HG03039 (cell line): ENCODE results near the gene KIAA1755.

Source experiments
- ATAC-seq: cut with Tn5 transposase; IDR thresholded peaks from one replicate; pipeline ENCODE4 v1.9.1; 2021; ENCODE audit warnings: mild to moderate bottlenecking, moderate library complexity; ENCODE audit not compliant: unreplicated experiment

KIAA1755 gene

DNA sequence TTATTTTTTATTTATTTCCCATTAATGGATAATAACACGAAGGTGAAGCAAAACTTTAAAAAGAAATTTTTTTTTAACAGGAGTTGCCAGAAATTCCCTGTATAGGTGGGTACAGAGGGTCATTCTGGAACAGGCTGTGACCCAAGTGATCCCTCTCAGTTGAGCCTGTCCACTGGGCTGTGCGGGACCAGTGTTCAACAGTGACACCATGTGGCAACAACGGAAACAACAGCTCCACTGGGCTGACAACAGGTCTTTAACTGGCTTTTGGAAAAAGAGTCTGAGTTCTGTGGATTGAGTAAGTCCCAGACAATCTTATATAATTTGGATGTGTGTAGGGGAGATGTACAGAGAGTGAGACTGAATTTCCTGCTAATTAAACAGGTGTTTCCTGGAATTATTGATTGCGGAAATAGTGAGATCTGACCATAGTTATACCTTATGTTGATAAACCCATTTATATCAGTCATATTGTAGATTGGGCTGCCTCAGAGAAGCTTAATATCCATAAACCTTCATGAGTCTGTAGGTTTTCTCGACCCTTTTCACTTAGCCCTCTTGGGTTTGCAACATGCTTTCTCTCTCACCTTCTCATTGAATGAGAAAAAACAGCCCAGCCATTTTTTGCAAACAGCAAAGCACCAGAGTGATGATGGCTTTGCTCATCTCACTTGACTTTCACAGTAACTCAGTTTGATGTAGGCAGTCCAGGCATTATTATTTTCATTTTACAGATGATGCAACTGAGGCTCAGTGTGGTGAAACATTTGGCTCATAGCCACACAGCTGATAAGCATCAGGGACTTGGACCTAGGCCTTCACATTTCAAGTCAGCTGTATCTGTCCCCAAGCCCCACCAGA, 17.5 kb downstream of the KIAA1755 start:
- ATAC-seq: no peak

DNA sequence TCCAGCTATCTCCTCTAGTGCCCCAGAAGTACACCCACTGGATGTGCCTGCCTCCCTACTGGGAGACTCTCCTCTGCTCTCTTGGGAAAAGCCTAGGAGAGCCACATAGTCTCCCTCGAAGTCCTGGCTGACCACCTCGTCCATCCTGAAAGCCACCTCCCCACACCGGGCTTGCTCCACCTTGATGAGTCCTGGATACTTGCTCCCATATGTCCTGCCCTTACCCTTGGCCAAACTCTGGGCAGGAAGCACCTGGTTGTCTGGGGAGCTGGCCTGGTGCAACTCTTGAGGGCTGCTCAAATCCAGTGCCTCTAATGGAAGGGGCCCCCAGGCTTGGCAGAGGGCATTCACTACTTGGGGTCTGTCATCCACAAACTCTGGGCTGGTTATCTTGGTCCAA, 19.3 kb downstream of the KIAA1755 start:
- ATAC-seq: no peak

DNA sequence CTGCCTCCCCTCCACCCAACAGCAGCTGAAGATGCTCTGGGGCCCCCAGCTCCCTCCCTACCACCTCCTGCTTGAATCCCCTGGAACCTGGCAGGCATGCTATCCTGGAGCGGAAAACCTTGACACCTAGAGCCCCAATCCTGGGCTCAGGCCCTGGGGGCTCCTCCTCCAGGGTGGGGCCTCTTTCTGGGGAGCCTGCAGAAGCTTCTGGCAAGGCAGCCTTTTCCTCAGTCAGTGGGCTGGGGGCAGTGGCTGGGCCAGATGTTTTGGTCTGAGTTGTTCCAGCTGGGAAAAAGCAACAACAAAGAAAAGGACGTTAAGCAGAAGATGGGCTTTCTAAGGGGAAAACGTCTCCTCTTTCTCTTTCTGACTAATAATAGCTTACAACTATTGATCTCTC, 21.1 kb downstream of the KIAA1755 start:
- ATAC-seq: no peak

GRCh38 chr20:38238829-38239228, 21.7 kb downstream of the KIAA1755 start:
- ATAC-seq: no peak

- ATAC-seq: no peak
These were observed 23.2 kb downstream of the KIAA1755 start for GRCh38 chr20:38237381-38237780.

DNA sequence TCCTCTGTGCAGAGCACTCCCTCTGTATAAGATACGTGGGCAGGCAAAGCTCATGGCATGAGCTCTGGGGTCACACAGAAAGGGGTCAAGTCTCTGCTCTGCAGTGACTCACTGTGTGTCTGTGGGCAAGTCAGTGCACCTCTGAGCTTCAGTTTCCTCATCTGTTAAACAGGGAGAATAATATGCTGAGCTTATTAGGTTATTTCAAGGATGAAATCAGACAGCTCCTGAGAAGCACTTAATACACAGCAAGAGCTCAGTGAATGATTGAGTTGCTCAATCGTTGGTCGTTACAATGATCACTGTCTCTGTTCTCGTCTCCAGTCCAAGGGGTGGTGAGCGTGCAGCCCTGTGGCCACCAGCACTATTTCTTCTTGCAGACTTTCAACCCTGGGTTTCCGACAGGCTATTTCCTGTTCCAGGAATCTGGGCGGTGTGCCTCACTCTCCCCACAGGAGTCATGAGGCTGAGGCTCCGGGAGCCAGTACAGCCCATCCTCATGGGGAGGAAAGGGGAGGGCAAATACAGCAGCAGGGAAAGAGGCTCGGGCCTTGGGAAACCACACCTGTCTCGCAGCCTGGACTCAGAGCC, 28.9 kb downstream of the KIAA1755 start:
- no peak for ATAC-seq

DNA sequence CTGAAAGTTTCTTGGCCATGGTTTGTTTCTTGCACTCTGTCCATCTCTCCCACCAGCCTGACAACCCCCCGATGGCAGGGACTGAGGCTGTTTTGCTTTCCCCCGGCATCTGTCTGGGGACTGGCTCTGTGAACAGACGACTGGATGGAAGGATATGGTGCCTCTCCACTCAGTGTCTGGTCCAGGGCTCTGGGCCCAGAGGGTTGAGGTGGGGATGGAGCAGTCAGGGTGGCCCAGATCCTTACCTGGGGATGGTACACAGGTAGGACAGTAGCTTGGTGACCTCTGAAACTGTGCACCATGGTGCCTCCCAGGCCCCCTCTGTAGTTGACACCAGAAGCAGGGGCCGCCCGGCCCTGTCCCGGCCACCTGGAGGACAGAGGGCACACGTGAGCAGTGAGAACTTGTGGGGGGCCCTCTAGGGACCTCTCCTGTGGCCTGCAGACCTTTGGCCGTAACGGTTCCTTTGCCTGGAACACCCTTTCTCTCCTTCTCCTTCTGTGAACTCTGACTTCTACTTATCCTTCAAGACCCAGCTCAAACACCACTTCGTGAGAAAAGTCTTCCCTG, 29.5 kb downstream of the KIAA1755 start:
- ATAC-seq: no peak

DNA sequence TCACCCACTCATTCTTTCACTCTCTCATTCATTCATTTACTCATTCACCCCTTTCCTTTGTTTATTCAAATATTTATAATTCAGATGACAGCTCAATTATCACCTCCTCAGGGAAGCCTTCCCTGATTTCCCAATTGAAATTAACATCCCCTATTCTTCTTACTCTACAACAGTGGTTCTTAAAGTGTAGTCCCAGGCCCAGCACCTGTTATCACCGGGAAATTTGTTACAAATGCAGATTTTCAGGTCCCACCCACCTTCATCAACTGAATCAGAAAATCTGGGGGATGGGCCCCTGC, 30.3 kb downstream of the KIAA1755 start:
- ATAC-seq: no peak

DNA sequence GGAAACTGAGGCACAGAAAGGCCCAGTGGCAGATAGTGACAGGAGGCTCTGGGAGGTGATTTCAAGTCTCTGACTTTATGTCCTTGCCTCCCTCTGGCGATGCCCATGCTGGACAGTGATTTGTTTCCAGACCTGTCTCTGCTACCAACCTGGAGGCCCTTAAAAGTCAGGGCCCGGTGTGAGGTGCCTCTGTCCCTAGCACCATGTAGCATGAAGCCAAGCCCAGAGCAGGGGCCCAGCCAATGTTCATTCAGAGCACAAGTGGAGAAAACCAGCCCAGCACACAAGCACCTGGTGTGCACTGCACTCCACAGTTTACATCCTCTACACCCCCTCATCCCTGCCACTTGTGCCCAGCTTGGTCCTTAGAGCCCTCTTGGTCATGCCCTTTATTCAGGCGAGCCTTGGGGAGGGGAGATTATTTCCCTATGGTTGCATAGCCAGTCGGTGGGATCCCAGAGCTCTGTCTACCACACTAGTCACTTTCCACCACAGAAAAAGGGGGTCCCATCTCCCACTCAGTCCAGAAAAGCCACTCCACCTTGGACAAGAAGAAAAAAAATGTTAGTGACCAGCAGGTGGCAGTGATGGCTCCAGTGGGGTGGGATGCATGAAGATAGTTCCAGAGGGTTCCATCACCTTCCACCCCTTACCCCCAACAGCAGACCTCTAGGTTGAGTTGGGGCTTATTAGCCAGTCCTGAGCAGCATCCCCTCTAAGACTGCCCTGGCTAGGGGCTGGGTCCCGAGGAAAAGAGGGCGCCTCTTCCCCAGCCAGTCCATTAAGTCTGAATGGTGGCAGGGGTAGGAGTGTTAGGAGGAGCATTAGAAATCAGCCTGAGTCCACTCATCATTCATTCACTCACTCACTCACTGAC, 30.9 kb downstream of the KIAA1755 start:
- ATAC-seq: no peak

DNA sequence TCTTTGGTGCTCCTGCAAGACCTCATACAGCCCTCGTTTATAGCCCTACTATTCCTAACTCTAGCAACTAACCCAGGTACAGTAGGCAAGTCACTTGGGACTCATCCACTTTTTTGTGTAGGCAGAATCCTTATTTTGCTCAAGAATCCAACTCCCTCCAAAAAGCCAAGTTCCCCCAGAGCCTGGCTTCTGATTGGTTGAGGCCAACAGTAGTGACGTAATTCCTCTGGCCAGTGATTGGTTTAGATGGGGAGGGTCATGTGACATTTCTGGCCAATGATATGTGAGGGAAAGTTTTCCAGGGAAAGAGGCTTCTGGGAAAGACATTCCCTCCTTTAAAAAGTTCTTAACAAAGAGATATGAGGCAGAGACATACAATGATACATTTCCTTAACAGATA, 32.1 kb downstream of the KIAA1755 start:
- ATAC-seq: no peak

- no peak for ATAC-seq
These were observed 32.8 kb downstream of the KIAA1755 start for GRCh38 chr20:38227420-38228360.

DNA sequence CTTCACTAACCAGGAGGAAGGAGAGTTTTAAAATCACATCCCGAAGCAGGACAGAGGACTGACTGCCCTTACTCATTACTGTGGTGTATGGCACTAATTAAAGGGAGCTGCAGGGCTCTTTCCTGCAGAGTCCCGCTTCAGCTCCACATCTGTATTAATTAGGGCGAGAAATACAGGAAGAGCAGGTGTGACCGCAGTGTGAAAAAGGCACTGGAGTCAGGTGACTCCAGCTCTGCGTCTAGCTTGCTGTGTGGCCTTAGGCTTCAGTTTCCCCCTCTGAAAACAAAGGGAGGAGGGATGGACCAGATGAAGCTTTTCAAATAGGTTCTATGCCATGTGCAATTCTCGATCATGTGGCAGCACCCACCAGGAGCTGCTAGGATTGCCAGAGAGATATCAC, 34.0 kb downstream of the KIAA1755 start:
- ATAC-seq: no peak

GRCh38 chr20:38225900-38226263, 34.7 kb downstream of the KIAA1755 start:
- ATAC-seq: no peak

DNA sequence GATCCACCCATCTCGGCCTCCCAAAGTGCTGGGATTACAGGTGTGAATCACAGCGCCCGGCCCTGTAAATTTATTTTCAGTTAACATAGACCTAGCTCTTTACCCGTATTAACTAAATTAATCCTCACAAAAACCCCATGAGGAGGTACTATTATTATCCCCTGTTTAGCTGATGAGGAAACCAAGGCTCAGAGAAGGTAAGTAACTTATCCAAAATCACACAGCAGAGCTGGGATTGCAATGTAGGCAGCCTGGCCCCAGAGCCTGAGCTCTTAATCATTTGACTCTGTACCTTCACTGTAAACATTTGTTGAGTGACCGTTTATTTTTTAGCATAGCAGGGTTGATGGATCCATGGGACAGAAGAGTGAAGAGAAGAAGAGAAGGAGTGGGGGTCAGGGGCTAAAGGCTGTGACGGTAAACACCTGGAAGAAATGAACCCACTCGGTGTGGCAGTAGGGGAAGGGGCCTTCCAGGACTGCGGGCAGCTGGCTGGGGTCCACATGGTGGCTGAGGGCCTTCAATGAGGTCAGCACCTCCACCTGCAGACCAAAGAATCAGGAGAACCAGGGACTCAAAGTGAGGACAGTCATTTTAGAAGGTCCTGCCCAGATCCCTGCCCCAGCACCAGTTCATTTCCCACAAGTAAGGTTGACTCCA, 35.2 kb downstream of the KIAA1755 start:
- ATAC-seq: no peak

DNA sequence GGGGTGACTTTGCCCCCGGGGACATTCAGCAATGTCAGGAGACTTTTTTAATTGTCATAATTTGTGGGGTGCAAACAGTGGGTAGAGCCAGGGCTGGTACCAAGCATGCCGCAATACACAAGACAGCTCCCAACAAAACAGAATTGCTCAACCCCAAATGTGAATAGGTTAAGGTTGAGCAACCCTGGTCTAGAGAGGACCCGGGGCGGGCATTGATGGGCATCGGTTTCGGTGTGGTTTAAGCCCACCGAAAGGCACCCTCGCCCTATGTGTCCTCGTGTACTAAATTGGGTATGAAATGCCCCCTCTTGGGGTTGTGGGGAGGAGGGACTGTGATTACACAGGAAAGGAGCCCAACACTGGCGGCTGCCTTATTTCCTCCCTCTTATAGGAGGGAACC, 36.0 kb downstream of the KIAA1755 start:
- no peak for ATAC-seq

DNA sequence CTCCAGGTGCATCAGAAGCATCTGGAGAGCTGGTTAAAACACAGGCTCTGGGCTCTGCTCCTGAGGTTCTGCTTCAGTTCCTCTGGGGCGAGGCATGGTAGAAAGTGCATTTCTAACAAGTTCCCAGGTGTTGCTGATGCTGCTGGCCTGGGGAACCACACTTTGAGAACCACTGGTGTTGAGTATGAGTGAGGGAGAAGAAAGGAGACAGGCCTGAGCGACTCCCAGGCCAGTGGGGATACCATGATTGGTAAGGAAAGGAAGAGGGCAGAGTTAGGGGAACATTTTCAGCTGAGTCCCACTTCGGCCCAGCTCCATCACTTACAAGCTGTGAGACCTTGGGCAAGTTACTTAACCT, 36.8 kb downstream of the KIAA1755 start:
- ATAC-seq: no peak

DNA sequence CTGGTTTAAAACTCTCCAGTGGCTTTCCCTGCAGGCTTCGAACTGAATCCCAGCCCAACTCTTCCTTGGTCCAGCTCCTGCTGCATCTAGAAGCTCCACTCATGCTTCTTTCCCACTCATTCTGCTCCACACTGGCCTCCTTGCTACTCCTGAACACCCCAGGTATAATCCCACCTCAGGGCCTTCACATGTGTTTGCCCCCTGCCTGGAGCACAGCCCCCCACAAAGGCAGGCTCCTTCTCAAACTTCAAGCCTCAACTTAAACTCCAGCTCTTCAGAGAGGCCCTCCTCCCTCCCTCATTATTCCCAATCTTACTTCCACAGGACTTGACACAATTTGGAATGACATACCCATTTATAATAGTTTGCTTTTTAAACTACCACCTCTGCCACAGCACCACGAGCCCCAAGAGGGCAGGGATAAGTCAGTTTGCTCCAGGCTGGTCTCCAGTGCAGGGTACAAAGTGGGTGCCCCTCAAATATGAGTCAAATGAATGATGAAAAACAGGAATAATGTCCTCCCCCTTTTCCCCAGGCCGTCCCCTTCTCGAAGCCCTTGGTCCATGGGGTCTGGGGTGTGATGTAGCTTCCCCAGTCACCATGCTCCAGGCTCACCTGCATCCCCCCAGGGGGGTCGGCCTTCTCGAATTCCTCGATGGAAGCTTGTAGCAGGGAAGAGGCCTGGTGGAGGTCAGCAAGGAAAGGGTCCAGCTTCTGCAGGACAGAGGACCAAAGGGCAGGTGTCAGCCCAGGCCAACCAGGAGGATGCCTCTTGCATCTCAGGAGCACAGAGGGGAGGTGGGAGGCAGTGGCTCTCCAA, 37.4 kb downstream of the KIAA1755 start:
- ATAC-seq: no peak

GRCh38 chr20:38222231-38222922, 38.2 kb downstream of the KIAA1755 start:
- ATAC-seq: no peak
